ENCODE results near the gene NPHP3.
"Not testable (repeated sequence)": the region's sequence is repeated elsewhere in the genome, so short reads cannot be mapped to it uniquely, and the experiment has no call there.

NPHP3 gene

GRCh38 chr3:132722165-132723023 is at the start of gene NPHP3:
NPHP3 (minus strand) TSS chr3:132722409; CDS start chr3:132722355, 54 bp downstream.
- DNase-seq, result peak; percentile 98

GRCh38 chr3:132758740-132759139 is 36.5 kb upstream of the NPHP3 start:
- DNase-seq, result peak; percentile 44

- DNase-seq, result peak; percentile 11
Measured at GRCh38 chr3:132756108-132756650, 34.0 kb upstream of the NPHP3 start.

GRCh38 chr3:132753946-132754345 is 31.7 kb upstream of the NPHP3 start:
- peak; percentile 49 for DNase-seq

- DNase-seq, result no peak
Measured at GRCh38 chr3:132749786-132750185, 27.6 kb upstream of the NPHP3 start.

- DNase-seq, result not testable (repeated sequence)
Measured at GRCh38 chr3:132746720-132747119, 24.5 kb upstream of the NPHP3 start.

GRCh38 chr3:132738314-132738713 is 16.1 kb upstream of the NPHP3 start:
- no peak for DNase-seq

GRCh38 chr3:132735589-132735988 is 13.4 kb upstream of the NPHP3 start:
- no peak for DNase-seq

GRCh38 chr3:132730891-132731580 is 8.8 kb upstream of the NPHP3 start:
- peak; percentile 71 for DNase-seq

- DNase-seq, result peak; percentile 79
Measured at GRCh38 chr3:132726341-132726823, 4.2 kb upstream of the NPHP3 start.

GRCh38 chr3:132723024-132723950 is 1.1 kb upstream of the NPHP3 start:
- no peak for DNase-seq

- DNase-seq, result peak; percentile 73
Measured at GRCh38 chr3:132721479-132722164, 587 bp downstream of the NPHP3 start.

GRCh38 chr3:132720228-132720627 is 2.0 kb downstream of the NPHP3 start:
- peak; percentile 52 for DNase-seq

GRCh38 chr3:132716372-132716771 is 5.8 kb downstream of the NPHP3 start:
- no peak for DNase-seq

- no peak for DNase-seq
Measured at GRCh38 chr3:132713977-132714727, 8.1 kb downstream of the NPHP3 start.

GRCh38 chr3:132710311-132710710 is 11.9 kb downstream of the NPHP3 start:
- DNase-seq, result no peak

GRCh38 chr3:132709761-132710160 is 12.4 kb downstream of the NPHP3 start:
- no peak for DNase-seq

- no peak for DNase-seq
Measured at GRCh38 chr3:132703733-132704132, 18.5 kb downstream of the NPHP3 start.

GRCh38 chr3:132695422-132695821 is 26.8 kb downstream of the NPHP3 start:
- DNase-seq, result no peak

GRCh38 chr3:132694991-132695390 is 27.2 kb downstream of the NPHP3 start:
- no peak for DNase-seq

GRCh38 chr3:132690040-132690439 is 32.2 kb downstream of the NPHP3 start:
- DNase-seq, result no peak
